Fibroblast of skin of scalp (primary cell): ENCODE data around the gene CDY1. TPM values are rescaled to one million over a fixed set of nuclear protein-coding genes. Genes with fewer than 3 reads are reported as not detected.
"Not testable (repeated sequence)": the region's sequence is repeated elsewhere in the genome, so short reads cannot be mapped to it uniquely, and the experiment has no call there.

Experiments used
- DNase-seq: peaks from one replicate; pipeline ENCODE4 v3.0.0-alpha.2; 2013
- polyA plus RNA-seq, 2 experiments: library from polyadenylated mRNA; unstranded; fragments of 120-200 nt; gene quantifications; one replicate each; pipeline ENCODE4 v1.2.1, GENCODE V29; 2013; ENCODE audit not compliant: insufficient read length in 2 of 2

Gene CDY1, protein sequence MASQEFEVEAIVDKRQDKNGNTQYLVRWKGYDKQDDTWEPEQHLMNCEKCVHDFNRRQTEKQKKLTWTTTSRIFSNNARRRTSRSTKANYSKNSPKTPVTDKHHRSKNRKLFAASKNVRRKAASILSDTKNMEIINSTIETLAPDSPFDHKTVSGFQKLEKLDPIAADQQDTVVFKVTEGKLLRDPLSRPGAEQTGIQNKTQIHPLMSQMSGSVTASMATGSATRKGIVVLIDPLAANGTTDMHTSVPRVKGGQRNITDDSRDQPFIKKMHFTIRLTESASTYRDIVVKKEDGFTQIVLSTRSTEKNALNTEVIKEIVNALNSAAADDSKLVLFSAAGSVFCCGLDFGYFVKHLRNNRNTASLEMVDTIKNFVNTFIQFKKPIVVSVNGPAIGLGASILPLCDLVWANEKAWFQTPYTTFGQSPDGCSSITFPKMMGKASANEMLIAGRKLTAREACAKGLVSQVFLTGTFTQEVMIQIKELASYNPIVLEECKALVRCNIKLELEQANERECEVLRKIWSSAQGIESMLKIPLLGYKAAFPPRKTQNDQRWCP
- polyA plus RNA-seq (2013, experiment 1 of 2; ENCODE audit: insufficient read length), result not detected
- not detected for polyA plus RNA-seq (2013, experiment 2 of 2; ENCODE audit: insufficient read length)

DNA sequence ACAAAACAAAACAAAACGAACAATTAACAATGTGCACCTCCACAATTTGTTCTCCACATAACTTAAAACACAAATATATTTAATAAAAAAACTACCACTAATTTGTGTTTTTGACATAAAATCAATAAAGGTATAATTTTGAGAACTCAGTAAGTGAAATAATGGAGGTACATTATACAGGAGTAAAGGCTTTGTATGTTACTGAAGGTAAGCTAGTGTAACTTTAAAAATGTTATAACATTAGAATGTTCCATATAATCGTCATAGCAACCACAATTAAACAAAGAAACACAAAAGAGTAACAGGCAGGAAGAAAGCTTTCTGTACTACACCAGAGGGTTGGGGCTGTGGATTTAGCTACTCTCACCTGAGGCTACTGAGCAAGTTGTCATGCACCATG, at the start of gene CDY1:
CDY1 (plus strand) TSS at position 301 of the 400 bp plus-strand sequence. CDS start 326 bp downstream, outside the sequence.
- not testable (repeated sequence) for DNase-seq

DNA sequence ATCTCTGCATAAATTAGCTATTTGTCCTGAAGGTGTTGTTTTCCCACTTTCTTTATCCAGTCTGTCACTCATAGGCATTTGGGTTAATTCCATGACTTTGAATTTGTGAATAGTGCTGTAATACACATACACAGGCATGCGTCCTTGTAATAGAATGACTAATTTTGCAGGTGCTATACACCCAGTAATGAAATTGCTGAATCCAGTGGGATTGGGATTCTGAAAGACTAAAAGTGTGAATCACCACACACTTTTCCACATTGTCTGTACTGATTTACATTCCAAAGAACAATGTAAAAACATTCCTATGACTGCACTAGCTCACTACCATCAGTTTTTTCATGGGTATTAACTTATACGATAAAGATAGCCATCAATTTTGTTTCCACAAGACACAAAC, 28.6 kb upstream of the CDY1 start:
- not testable (repeated sequence) for DNase-seq

DNA sequence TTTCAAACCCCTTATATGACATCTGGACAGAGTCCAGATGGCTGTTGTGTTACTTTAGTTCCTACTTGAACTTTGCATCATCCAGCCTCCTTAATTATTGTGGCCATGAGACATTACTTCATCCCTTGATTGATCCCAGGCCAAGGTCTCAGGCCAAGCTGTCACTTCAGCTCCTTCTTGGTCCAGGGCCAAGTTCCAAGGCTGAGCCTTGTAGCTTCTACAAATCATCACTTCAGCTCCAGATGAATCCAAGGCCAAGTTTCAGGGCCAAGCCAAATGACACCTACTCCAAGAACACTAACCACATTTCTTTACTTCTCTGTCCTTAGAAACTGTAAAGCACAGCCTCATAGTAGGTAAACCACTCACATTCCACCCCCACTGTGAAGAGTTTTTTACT, 1.7 kb upstream of the CDY1 start:
- DNase-seq, result not testable (repeated sequence)

DNA sequence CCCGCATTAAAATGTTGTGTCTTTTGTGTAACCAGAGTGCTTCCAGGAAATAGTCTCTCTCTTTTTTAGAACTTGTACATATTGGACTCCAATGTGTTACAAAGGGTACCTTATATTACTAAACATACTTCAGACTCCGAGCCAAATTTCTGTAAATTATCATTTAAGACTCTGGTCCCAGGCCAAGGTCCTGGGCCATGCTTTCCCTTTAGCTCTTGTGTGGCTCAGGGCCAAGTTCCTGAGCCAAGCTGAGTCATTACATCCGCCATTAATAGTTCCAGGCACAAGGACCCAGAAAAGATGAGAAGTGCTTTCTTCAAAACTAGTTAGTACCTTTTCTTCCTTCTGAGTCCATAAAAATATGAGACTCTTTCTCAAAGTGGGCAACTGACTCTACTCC, 4.6 kb downstream of the CDY1 start:
- DNase-seq, result not testable (repeated sequence)

DNA sequence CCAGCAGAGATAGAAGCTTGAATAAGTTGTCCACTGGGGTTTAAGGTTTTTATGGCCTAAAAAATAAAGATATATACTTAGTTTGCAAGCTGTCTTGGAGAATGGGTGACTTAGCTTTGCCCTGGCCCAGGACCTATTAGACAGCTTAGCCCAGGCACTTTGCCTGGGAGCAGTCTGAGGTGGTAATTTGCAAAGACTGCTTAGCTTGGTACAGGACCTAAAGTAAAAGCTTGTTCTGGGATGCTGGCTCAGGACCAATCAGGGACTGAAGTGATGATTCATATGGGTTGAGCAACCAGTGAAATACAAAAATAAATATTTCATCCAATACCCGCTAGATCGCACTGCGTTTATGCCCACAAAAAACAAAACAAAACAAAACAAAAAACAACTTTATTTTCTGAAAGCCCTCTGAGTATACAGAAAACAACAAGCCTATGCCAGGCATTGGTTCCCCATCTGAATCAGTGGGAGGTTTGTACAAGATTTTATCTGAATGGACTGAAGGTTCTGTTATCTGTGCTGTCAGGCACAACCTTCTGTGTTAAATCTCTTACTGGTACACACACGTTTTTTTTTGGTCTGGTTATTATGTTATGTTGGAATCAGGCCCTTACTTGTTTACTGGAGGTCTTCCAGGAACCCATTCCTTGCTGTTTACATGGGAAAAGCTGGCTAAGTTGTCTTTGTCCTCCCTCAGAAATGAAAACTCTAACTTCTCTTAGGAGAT, 8.6 kb downstream of the CDY1 start:
- not testable (repeated sequence) for DNase-seq

DNA sequence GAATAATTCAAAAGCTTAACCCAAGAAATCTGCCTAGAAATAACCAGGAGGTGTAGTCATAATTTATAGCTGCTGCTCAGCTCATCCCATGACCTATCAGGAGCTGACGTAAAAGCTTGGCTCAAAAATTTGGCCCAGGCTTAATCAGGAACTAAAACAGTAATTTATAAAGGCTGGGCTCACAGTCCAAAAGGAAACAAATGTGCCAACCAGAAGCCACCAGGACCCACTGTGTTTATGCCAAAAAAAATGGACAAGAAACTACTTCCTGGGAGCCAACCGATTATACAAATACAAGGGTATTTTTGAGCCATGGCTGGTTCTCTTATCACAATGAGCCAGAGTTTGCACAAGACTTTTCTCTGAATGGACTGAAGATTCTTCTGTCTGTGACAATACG, 17.9 kb downstream of the CDY1 start:
- DNase-seq, result not testable (repeated sequence)

DNA sequence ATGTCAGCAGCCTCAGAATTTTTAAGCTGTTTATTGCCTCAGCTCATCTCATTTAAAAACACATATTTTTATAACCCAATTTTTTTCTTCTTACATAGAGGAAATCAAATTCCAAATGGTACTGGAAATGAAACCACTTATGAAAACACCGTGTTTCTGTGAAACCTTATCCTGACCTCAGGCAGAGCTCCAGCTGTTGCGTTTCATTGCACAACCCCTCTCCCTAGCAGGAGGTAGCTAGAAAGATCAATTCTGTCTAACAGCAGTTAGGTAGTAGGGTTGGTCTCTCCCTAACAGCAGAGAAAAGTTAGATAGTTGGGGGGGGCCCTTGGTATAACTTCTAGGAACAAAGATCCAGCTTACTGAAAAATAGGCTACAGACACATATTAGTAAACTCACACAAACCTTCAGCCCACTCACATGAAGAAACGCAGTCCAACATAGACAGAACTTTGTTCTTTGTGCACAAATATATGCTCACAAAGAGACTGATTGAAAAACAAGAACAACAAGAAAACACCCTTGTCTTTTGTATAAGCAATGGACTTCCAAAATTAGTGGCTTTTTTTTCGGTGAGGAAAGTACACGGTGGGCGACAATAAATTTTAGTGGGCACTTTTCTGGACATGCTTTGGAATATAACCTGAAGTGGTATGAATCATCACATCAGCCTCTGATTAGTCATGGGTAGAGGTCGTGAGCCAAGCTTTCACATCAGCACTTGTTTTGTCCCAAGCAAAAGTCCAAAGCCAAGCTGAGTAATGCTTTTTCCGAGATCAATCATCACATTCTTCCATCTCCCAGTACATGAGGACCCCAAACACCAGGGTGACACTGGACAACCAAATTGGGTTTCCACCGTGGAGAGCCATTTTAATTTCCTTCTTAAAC, 21.4 kb downstream of the CDY1 start:
- not testable (repeated sequence) for DNase-seq
